GM19328 (cell line): ENCODE data around the gene YTHDC1.
"Not testable (repeated sequence)": the region's sequence is repeated elsewhere in the genome, so short reads cannot be mapped to it uniquely, and the experiment has no call there.

Experiments
- ATAC-seq: cut with Tn5 transposase; IDR thresholded peaks from one replicate; pipeline ENCODE4 v1.9.1; 2021; ENCODE audit warnings: mild to moderate bottlenecking, moderate library complexity; ENCODE audit not compliant: unreplicated experiment

The YTHDC1 gene

GRCh38 chr4:68297137-68297536 lies 52.8 kb downstream of the YTHDC1 start:
- no peak for ATAC-seq

- no peak for ATAC-seq
These were observed 58.6 kb downstream of the YTHDC1 start for GRCh38 chr4:68291256-68291655.

- ATAC-seq: no peak
These were observed 61.5 kb downstream of the YTHDC1 start for GRCh38 chr4:68288393-68288740.

GRCh38 chr4:68287704-68288392 lies 62.0 kb downstream of the YTHDC1 start:
- no peak for ATAC-seq

GRCh38 chr4:68283714-68284113 lies 66.2 kb downstream of the YTHDC1 start:
- ATAC-seq: no peak

- ATAC-seq: no peak
These were observed 66.8 kb downstream of the YTHDC1 start for GRCh38 chr4:68283095-68283494.

GRCh38 chr4:68281796-68282740 lies 67.8 kb downstream of the YTHDC1 start:
- not testable (repeated sequence) for ATAC-seq

GRCh38 chr4:68278029-68278428 lies 71.9 kb downstream of the YTHDC1 start:
- no peak for ATAC-seq

- ATAC-seq: no peak
These were observed 72.3 kb downstream of the YTHDC1 start for GRCh38 chr4:68277627-68278026.

GRCh38 chr4:68272860-68273259 lies 77.0 kb downstream of the YTHDC1 start:
- ATAC-seq: no peak

- peak; percentile 42 for ATAC-seq
These were observed 77.5 kb downstream of the YTHDC1 start for GRCh38 chr4:68272380-68272779.

- peak; percentile 52 for ATAC-seq
These were observed 78.0 kb downstream of the YTHDC1 start for GRCh38 chr4:68271851-68272357.

GRCh38 chr4:68267433-68267944 lies 82.4 kb downstream of the YTHDC1 start:
- no peak for ATAC-seq

GRCh38 chr4:68264875-68265565 lies 84.9 kb downstream of the YTHDC1 start:
- ATAC-seq: no peak
